ENCODE measurements around the gene MOB3B.
A peak's percentile ranks its signal among the peaks of the same experiment; 100 is the strongest.

Gene MOB3B

GRCh38 chr9:27385606-27386322, 143.8 kb downstream of the MOB3B start:
- peak; percentile 1 for DNase-seq

- no peak for DNase-seq
These were observed 145.2 kb downstream of the MOB3B start for GRCh38 chr9:27384262-27385014.

GRCh38 chr9:27383524-27383923, 146.1 kb downstream of the MOB3B start:
- DNase-seq: no peak

- no peak for DNase-seq
These were observed 146.6 kb downstream of the MOB3B start for GRCh38 chr9:27382975-27383374.

- no peak for DNase-seq
These were observed 147.3 kb downstream of the MOB3B start for GRCh38 chr9:27382308-27382707.

- no peak for DNase-seq
These were observed 150.0 kb downstream of the MOB3B start for GRCh38 chr9:27379311-27380251.

GRCh38 chr9:27377811-27378456, 151.7 kb downstream of the MOB3B start:
- DNase-seq: no peak

- DNase-seq: no peak
These were observed 152.3 kb downstream of the MOB3B start for GRCh38 chr9:27377147-27377807.

- DNase-seq: no peak
These were observed 155.8 kb downstream of the MOB3B start for GRCh38 chr9:27373851-27374250.

- no peak for DNase-seq
These were observed 157.0 kb downstream of the MOB3B start for GRCh38 chr9:27372615-27373014.

- no peak for DNase-seq
These were observed 158.2 kb downstream of the MOB3B start for GRCh38 chr9:27371382-27371781.

GRCh38 chr9:27369591-27369990, 160.0 kb downstream of the MOB3B start:
- no peak for DNase-seq

- no peak for DNase-seq
These were observed 161.2 kb downstream of the MOB3B start for GRCh38 chr9:27368316-27368985.

- DNase-seq: no peak
These were observed 161.7 kb downstream of the MOB3B start for GRCh38 chr9:27367921-27368315.

- DNase-seq: no peak
These were observed 162.3 kb downstream of the MOB3B start for GRCh38 chr9:27367175-27367798.

- no peak for DNase-seq
These were observed 163.8 kb downstream of the MOB3B start for GRCh38 chr9:27365707-27366376.

- no peak for DNase-seq
These were observed 167.0 kb downstream of the MOB3B start for GRCh38 chr9:27362447-27363210.

GRCh38 chr9:27361492-27361891, 168.1 kb downstream of the MOB3B start:
- DNase-seq: no peak

GRCh38 chr9:27359763-27360162, 169.9 kb downstream of the MOB3B start:
- DNase-seq: no peak

- DNase-seq: no peak
These were observed 171.6 kb downstream of the MOB3B start for GRCh38 chr9:27358007-27358406.
